Uterus (tissue), 2 donors: ENCODE results near the gene VGLL3.

Experiments used
- CTCF ChIP-seq, 4 experiments: fragments of 200-600 bp in 2 of 4; fragments of 450-650 bp in 2 of 4; sonication (generic) in 2 of 4; IDR thresholded peaks; one replicate each; pipeline ENCODE4 v1.5.1; 2016 to 2019; ENCODE audit warnings: antibody characterized with exemption in 4 of 4, mild to moderate bottlenecking in 2 of 4, moderate library complexity in 1 of 4
- POLR2A ChIP-seq, 2 donors: fragments of 450-650 bp; IDR thresholded peaks; one replicate each; pipeline ENCODE4 v1.6.1; 2016; ENCODE audit warnings: antibody characterized with exemption in 2 of 2, mild to moderate bottlenecking in 1 of 2, moderate library complexity in 1 of 2

GRCh38 chr3:86986671-86987420 lies 4.1 kb downstream of the VGLL3 start:
- TF ChIP-seq CTCF (IDR thresholded peaks at IDR 0.05) (no peak), POLR2A (IDR thresholded peaks at IDR 0.05) (no peak)
